ENCODE results near the gene ASH1L.
"Not testable (repeated sequence)": the region's sequence is repeated elsewhere in the genome, so short reads cannot be mapped to it uniquely, and the experiment has no call there.

GRCh38 chr1:155505963-155506362 is 56.6 kb downstream of the ASH1L start:
- TF ChIP-seq CTCF, POLR2A (IDR thresholded peaks at IDR 0.05): not testable (repeated sequence)

All from body of pancreas (tissue), 4 donors.